LHCN-M2 (cell line): ENCODE results near the gene EMC6. TPM values are rescaled to one million over a fixed set of nuclear protein-coding genes. Genes with fewer than 3 reads are reported as not detected.

ENCODE experiments used
- DNase-seq: peaks from one replicate; pipeline ENCODE4 v3.0.0-alpha.2; 2012; ENCODE audit warnings: low read depth
- total RNA-seq: library from RNA; depleted of rRNA; stranded (reverse); fragments of >200 nt; gene quantifications from 2 replicates; pipeline ENCODE4 v1.2.3, GENCODE V29; 2014

The EMC6 gene
- total RNA-seq, 1 experiment from 2014 or later: 42.7 TPM

- no peak for DNase-seq
Measured at GRCh38 chr17:3656353-3656752, 12.3 kb upstream of the EMC6 start.

GRCh38 chr17:3656755-3657587, 11.6 kb upstream of the EMC6 start:
- no peak for DNase-seq

GRCh38 chr17:3657588-3657869, 11.1 kb upstream of the EMC6 start:
- no peak for DNase-seq

GRCh38 chr17:3657874-3658783, 10.5 kb upstream of the EMC6 start:
- no peak for DNase-seq

GRCh38 chr17:3658784-3659449, 9.7 kb upstream of the EMC6 start:
- DNase-seq: no peak

GRCh38 chr17:3659541-3660111, 9.0 kb upstream of the EMC6 start:
- DNase-seq: peak; percentile 85

- no peak for DNase-seq
Measured at GRCh38 chr17:3660311-3660891, 8.2 kb upstream of the EMC6 start.

- DNase-seq: no peak
Measured at GRCh38 chr17:3663102-3664011, 5.3 kb upstream of the EMC6 start.

- DNase-seq: no peak
Measured at GRCh38 chr17:3665834-3666233, 2.8 kb upstream of the EMC6 start.

- DNase-seq: no peak
Measured at GRCh38 chr17:3666516-3666915, 2.1 kb upstream of the EMC6 start.

- peak; percentile 85 for DNase-seq
Measured at GRCh38 chr17:3667366-3668278, 990 bp upstream of the EMC6 start.

GRCh38 chr17:3669085-3669347, 404 bp downstream of the EMC6 start:
- DNase-seq: no peak

GRCh38 chr17:3669548-3669947, 936 bp downstream of the EMC6 start:
- DNase-seq: no peak

GRCh38 chr17:3672571-3672970, 4.0 kb downstream of the EMC6 start:
- no peak for DNase-seq

GRCh38 chr17:3675886-3676285, 7.3 kb downstream of the EMC6 start:
- no peak for DNase-seq

- no peak for DNase-seq
Measured at GRCh38 chr17:3678095-3678820, 9.6 kb downstream of the EMC6 start.

GRCh38 chr17:3678821-3679530, 10.4 kb downstream of the EMC6 start:
- no peak for DNase-seq

- DNase-seq: no peak
Measured at GRCh38 chr17:3679531-3680126, 11.0 kb downstream of the EMC6 start.
